ENCODE data around the gene IDI1.
"Not testable (repeated sequence)": the region's sequence is repeated elsewhere in the genome, so short reads cannot be mapped to it uniquely, and the experiment has no call there.

Gene IDI1

DNA sequence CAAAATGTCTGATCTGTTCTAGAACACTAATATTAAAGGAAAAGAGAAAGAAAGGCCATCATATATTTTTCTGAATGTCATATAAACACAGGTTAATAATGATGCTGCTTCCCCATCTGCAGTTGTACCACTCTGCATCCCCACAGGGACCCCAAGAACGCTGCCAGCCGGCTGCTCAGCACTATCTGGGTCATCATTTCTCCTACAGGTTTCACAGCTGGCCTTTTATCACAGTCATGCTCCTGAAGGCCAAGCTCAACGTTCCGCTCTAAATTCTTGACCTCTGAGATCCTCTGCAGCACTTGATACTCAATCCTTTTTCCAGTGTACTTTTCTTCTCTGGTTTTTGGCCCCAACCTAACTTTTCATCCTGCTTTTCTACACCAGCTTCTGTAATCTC, 4.8 kb downstream of the IDI1 start:
- ChIA-PET POLR2A (no interaction called here), CTCF (no interaction called here)
- DNase-seq (ENCODE audit: extremely low spot score): no peak
- TF ChIP-seq HDGF (IDR thresholded peaks at IDR 0.05; ENCODE audit: borderline replicate concordance) (no peak), ZNF384 (IDR thresholded peaks at IDR 0.05) (no peak), FOXA1 (IDR thresholded peaks at IDR 0.05) (no peak), TARDBP (IDR thresholded peaks at IDR 0.05) (no peak), FOXM1 (IDR thresholded peaks at IDR 0.05; ENCODE audit: borderline replicate concordance) (no peak)

DNA sequence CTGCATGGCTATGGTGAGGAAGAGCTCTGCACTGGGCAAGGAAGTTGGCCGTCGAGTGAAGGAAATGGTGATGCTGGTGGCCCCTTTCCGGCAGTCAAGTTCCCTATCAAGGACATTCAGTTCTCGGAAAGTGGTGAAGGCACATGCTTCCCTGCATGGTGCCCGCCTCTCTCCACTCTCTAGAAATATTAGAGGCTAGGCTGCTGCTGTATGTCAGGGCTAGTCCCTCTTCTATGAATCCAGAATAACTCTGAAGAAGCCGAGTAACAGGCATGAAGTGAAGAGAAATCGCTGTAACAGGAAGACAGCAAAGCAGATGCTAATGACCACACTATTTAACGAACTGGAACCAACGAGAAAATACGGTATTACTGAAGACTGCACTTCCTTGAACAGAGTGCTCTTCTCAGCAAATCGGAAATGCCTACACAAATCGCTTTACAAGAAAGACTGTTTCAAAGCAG, 5.4 kb downstream of the IDI1 start:
- DNase-seq (ENCODE audit: extremely low spot score): no peak
- ChIA-PET POLR2A (no interaction called here), CTCF (no interaction called here)
- TF ChIP-seq FOXK2 (IDR thresholded peaks at IDR 0.05) (no peak), HDGF (IDR thresholded peaks at IDR 0.05; ENCODE audit: borderline replicate concordance) (no peak), LEF1 (IDR thresholded peaks at IDR 0.05; ENCODE audit: borderline replicate concordance) (no peak), NFRKB (IDR thresholded peaks at IDR 0.05) (no peak), TARDBP (IDR thresholded peaks at IDR 0.05) (no peak), FOXM1 (IDR thresholded peaks at IDR 0.05; ENCODE audit: borderline replicate concordance) (no peak)
- TF ChIP-seq, protein P1, sequence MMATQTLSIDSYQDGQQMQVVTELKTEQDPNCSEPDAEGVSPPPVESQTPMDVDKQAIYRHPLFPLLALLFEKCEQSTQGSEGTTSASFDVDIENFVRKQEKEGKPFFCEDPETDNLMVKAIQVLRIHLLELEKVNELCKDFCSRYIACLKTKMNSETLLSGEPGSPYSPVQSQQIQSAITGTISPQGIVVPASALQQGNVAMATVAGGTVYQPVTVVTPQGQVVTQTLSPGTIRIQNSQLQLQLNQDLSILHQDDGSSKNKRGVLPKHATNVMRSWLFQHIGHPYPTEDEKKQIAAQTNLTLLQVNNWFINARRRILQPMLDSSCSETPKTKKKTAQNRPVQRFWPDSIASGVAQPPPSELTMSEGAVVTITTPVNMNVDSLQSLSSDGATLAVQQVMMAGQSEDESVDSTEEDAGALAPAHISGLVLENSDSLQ (IDR thresholded peaks at IDR 0.05): no peak

DNA sequence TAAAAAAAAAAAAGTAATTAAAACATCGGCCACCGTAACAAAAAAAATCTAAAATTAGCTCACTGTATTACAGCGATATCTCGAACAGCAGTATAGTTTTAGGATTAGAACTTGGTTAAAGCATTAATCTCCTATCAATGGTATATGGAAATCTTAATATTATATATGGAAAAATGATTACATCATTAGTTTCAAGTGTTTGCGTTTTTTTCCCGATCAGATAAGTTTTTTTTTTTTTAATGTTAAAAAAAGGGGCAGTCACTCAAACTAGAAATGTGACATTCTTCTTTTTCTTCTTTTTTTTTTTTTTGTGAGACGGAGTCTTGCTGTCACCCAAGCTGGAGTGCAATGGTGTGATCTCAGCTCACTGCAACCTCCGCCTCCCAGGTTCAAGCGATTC, 7.4 kb downstream of the IDI1 start:
- ChIA-PET POLR2A (no interaction called here), CTCF (no interaction called here)
- no peak for TF ChIP-seq ARNT (IDR thresholded peaks at IDR 0.05)
- TF ChIP-seq BHLHE40 (IDR thresholded peaks at IDR 0.05; ENCODE audit: borderline replicate concordance): no peak
- no peak for DNase-seq (ENCODE audit: extremely low spot score)

DNA sequence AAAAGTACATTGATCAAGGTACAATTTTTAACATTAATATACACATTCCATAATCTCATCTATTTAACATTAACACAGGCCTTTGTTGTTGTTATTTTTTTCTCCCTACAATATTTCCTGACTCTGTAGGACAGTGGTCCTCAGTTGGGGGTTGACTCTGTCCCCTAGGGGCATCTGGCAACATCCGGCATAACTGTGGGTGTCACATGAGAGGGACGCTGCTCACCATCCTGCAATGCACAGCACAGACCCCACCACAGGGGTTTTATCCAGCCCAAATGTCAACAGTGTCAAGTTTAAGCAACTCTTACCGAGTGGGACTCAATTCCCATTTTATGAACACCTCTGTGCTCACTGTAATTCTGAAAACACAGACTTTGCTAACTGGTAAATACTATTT, 8.8 kb downstream of the IDI1 start:
- POLR2A ChIA-PET: no interaction called here

DNA sequence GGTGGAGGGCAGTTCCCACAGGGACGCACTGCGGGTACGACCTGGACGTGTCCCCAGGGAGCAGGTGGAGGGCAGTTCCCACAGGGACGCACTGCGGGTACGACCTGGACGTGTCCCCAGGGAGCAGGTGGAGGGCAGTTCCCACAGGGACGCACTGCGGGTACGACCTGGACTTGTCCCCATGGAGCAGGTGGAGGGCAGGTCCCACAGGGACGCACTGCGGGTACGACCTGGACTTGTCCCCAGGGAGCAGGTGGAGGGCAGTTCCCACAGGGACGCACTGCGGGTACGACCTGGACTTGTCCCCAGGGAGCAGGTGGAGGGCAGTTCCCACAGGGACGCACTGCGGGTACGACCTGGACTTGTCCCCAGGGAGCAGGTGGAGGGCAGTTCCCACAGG, 10.2 kb downstream of the IDI1 start:
- DNase-seq (ENCODE audit: extremely low spot score); CTCF ChIA-PET: not testable (repeated sequence)
- POLR2A ChIA-PET: interaction anchor here (1.0 to 2.0 kb wide), 2 partner anchors 10 kb away, joined by 4 to 8 read pairs; partner anchors contain the start of gene IDI1

More for the DNA sequence above, 8.8 kb downstream of the IDI1 start:
- no peak for TF ChIP-seq TARDBP (IDR thresholded peaks at IDR 0.05)
- no peak for TF ChIP-seq FOXA1 (IDR thresholded peaks at IDR 0.05)
- no peak for TF ChIP-seq FOXM1 (IDR thresholded peaks at IDR 0.05; ENCODE audit: borderline replicate concordance)
- no peak for TF ChIP-seq ARNT (IDR thresholded peaks at IDR 0.05)
- no peak for TF ChIP-seq NFRKB (IDR thresholded peaks at IDR 0.05)
- no peak for TF ChIP-seq BHLHE40 (IDR thresholded peaks at IDR 0.05; ENCODE audit: borderline replicate concordance)
- TF ChIP-seq CTBP1 (IDR thresholded peaks at IDR 0.05; ENCODE audit: borderline replicate concordance): no peak
- TF ChIP-seq SP1 (IDR thresholded peaks at IDR 0.05): no peak
- CTCF ChIA-PET: no interaction called here
- DNase-seq (ENCODE audit: extremely low spot score): no peak

DNA sequence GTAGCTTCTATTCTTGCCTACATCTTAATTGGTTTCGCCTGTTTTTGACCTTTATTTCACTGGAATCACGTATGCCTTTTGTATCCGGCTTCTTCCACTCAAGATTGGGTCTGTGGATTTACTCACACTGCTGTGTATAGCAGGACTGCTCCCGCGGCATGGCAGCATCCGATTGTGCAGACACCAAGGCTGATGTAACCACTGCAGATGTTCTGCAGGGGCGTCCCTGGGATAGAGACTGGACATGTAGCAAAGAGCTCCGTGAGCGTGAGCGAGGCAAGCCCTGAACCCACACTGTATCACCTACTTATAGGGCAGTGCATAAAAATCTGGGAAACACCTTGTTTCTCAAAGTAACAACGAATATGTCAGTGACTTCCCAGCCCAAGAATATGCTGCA, 11.8 kb downstream of the IDI1 start:
- ChIA-PET POLR2A (interaction anchor here (1.0 to 2.0 kb wide), 2 partner anchors 8 to 12 kb away, joined by 3 to 8 read pairs; partner anchors contain the start of gene IDI1), CTCF (no interaction called here)
- no peak for DNase-seq (ENCODE audit: extremely low spot score)
- TF ChIP-seq SP1 (IDR thresholded peaks at IDR 0.05): no peak

DNA sequence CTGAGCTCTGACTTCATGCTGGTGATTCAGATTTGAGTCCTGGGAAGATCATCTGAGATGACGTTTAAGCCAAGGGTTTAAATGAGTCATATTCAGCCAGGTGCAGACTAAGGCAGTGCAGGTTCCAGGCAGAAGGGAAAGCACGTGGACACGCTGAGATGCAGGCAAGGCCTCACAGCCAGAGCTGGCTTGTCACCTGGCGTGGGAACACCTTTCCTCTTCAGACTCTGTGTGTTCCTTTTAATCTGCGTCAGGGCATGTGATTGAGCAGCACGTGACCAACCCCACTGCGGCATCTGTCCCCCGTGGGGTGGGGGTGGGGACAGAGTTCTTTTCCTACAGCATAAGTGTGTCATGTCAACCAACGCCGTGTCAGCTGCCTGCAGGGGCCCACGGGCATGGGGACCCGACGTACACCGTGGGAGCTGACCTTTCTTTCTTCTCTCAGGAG, 12.6 kb downstream of the IDI1 start:
- no peak for DNase-seq (ENCODE audit: extremely low spot score)
- ChIA-PET POLR2A (interaction anchor here (1.0 to 3.2 kb wide), 2 partner anchors 8 to 13 kb away, joined by 3 to 12 read pairs; partner anchors contain the start of gene IDI1), CTCF (no interaction called here)
- TF ChIP-seq TARDBP (IDR thresholded peaks at IDR 0.05): no peak
- TF ChIP-seq FOXK2 (IDR thresholded peaks at IDR 0.05): no peak
- no peak for TF ChIP-seq ZNF384 (IDR thresholded peaks at IDR 0.05)
- no peak for TF ChIP-seq CTBP1 (IDR thresholded peaks at IDR 0.05; ENCODE audit: borderline replicate concordance)

DNA sequence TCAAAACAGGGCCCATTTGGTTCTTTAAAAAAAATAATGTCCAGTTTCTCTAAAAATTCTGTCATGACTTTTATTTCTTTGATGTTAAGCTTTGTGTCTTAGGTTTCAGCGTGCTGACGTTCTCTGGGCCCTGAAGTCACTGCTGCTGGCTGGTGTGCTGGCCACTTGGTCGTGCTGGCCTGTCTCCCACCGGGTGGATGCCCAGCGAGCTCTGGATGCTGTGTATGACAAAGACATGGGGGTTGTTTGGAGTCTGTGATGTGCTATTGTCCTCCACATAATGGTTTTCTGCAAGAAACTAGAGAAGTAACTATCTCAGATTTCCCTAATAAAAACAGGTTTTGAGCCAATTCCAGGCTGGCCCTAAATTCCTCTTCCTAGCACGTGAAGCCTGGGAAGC, 13.7 kb downstream of the IDI1 start:
- DNase-seq (ENCODE audit: extremely low spot score): no peak
- TF ChIP-seq ZNF384 (IDR thresholded peaks at IDR 0.05): no peak
- no peak for TF ChIP-seq ARNT (IDR thresholded peaks at IDR 0.05)
- no peak for TF ChIP-seq SP1 (IDR thresholded peaks at IDR 0.05)
- no peak for TF ChIP-seq SUZ12 (IDR thresholded peaks at IDR 0.05)
- TF ChIP-seq CTBP1 (IDR thresholded peaks at IDR 0.05; ENCODE audit: borderline replicate concordance): no peak
- TF ChIP-seq FOXK2 (IDR thresholded peaks at IDR 0.05): no peak
- TF ChIP-seq LEF1 (IDR thresholded peaks at IDR 0.05; ENCODE audit: borderline replicate concordance): no peak
- TF ChIP-seq ELF4 (IDR thresholded peaks at IDR 0.05): no peak
- TF ChIP-seq HDGF (IDR thresholded peaks at IDR 0.05; ENCODE audit: borderline replicate concordance): no peak
- no peak for TF ChIP-seq BHLHE40 (IDR thresholded peaks at IDR 0.05; ENCODE audit: borderline replicate concordance)
- CTCF ChIA-PET: no interaction called here
- POLR2A ChIA-PET: interaction anchor here (0.7 to 3.2 kb wide), 2 partner anchors 13 to 14 kb away, joined by 3 to 12 read pairs; partner anchors contain the start of gene IDI1

DNA sequence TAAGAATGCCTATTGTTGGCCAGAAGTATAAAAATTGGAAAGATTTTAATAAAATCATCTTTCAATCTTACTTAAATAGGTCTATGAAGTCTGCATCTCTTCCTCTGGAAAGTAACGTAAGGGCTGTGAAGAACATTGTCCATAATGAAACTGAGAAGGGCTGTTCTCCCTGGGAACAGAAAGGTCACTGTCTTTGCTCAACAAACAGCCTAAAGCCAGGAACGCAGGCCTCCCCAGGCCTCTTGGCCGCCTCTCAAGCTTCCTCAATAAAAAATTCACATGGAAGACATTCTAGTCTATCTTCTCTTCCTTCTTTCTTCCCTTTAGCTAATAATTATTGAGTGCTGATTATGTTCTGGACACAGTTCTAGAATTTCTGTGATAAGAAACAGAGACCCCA, 14.2 kb downstream of the IDI1 start:
- ChIA-PET CTCF (no interaction called here), POLR2A (interaction anchor here (3.2 kb wide), 1 partner anchor 14 kb away, joined by 12 read pairs; the partner anchor contains the start of gene IDI1)
- DNase-seq (ENCODE audit: extremely low spot score): no peak
- no peak for TF ChIP-seq LEF1 (IDR thresholded peaks at IDR 0.05; ENCODE audit: borderline replicate concordance)
- TF ChIP-seq L3MBTL2 (conservative IDR thresholded peaks at IDR 0.05): no peak
- no peak for TF ChIP-seq TARDBP (IDR thresholded peaks at IDR 0.05)
- no peak for TF ChIP-seq BHLHE40 (IDR thresholded peaks at IDR 0.05; ENCODE audit: borderline replicate concordance)
- no peak for TF ChIP-seq FOXM1 (IDR thresholded peaks at IDR 0.05; ENCODE audit: borderline replicate concordance)
- TF ChIP-seq, protein P1 (IDR thresholded peaks at IDR 0.05): no peak
- TF ChIP-seq ELF4 (IDR thresholded peaks at IDR 0.05): no peak
- TF ChIP-seq HDGF (IDR thresholded peaks at IDR 0.05; ENCODE audit: borderline replicate concordance): no peak
- TF ChIP-seq SP1 (IDR thresholded peaks at IDR 0.05): no peak
- TF ChIP-seq FOXA1 (IDR thresholded peaks at IDR 0.05): no peak
- TF ChIP-seq SUZ12 (IDR thresholded peaks at IDR 0.05): no peak
- no peak for TF ChIP-seq FOXK2 (IDR thresholded peaks at IDR 0.05)
- no peak for TF ChIP-seq NFRKB (IDR thresholded peaks at IDR 0.05)
- TF ChIP-seq CTBP1 (IDR thresholded peaks at IDR 0.05; ENCODE audit: borderline replicate concordance): no peak

Measured in HEK293T (cell line).